ENCODE measurements around the gene ZNF791. TPM values are rescaled to one million over a fixed set of nuclear protein-coding genes. Genes with fewer than 3 reads are reported as not detected.
"Not testable (repeated sequence)": the region's sequence is repeated elsewhere in the genome, so short reads cannot be mapped to it uniquely, and the experiment has no call there.

ZNF791 gene
- total RNA-seq, 1 experiment from 2014 or later, result 11.5 TPM

GRCh38 chr19:12629215-12629614 is 18.5 kb downstream of the ZNF791 start:
- DNase-seq (ENCODE audit: low read depth), result no peak

- DNase-seq (ENCODE audit: low read depth), result no peak
Measured at GRCh38 chr19:12636631-12637030, 25.9 kb downstream of the ZNF791 start.

- DNase-seq (ENCODE audit: low read depth), result no peak
Measured at GRCh38 chr19:12638611-12639182, 28.0 kb downstream of the ZNF791 start.

GRCh38 chr19:12639901-12640613 is 29.3 kb downstream of the ZNF791 start:
- peak; percentile 60 for DNase-seq (ENCODE audit: low read depth)

- no peak for DNase-seq (ENCODE audit: low read depth)
Measured at GRCh38 chr19:12641456-12641855, 30.7 kb downstream of the ZNF791 start.

GRCh38 chr19:12642506-12642905 is 31.8 kb downstream of the ZNF791 start:
- no peak for DNase-seq (ENCODE audit: low read depth)

- DNase-seq (ENCODE audit: low read depth), result not testable (repeated sequence)
Measured at GRCh38 chr19:12643716-12644115, 33.0 kb downstream of the ZNF791 start.

GRCh38 chr19:12646551-12646950 is 35.8 kb downstream of the ZNF791 start:
- DNase-seq (ENCODE audit: low read depth), result no peak

GRCh38 chr19:12647047-12647446 is 36.3 kb downstream of the ZNF791 start:
- DNase-seq (ENCODE audit: low read depth), result no peak

GRCh38 chr19:12647490-12648071 is 36.9 kb downstream of the ZNF791 start:
- DNase-seq (ENCODE audit: low read depth), result no peak

GRCh38 chr19:12648088-12648487 is 37.4 kb downstream of the ZNF791 start:
- DNase-seq (ENCODE audit: low read depth), result no peak

- no peak for DNase-seq (ENCODE audit: low read depth)
Measured at GRCh38 chr19:12649941-12650340, 39.2 kb downstream of the ZNF791 start.

- no peak for DNase-seq (ENCODE audit: low read depth)
Measured at GRCh38 chr19:12652219-12652618, 41.5 kb downstream of the ZNF791 start.

- no peak for DNase-seq (ENCODE audit: low read depth)
Measured at GRCh38 chr19:12655546-12655945, 44.8 kb downstream of the ZNF791 start.

- DNase-seq (ENCODE audit: low read depth), result no peak
Measured at GRCh38 chr19:12656899-12657571, 46.3 kb downstream of the ZNF791 start.

- no peak for DNase-seq (ENCODE audit: low read depth)
Measured at GRCh38 chr19:12657966-12658365, 47.2 kb downstream of the ZNF791 start.

- no peak for DNase-seq (ENCODE audit: low read depth)
Measured at GRCh38 chr19:12660980-12661379, 50.3 kb downstream of the ZNF791 start.

- peak; percentile 28 for DNase-seq (ENCODE audit: low read depth)
Measured at GRCh38 chr19:12664406-12665280, 53.9 kb downstream of the ZNF791 start.

- no peak for DNase-seq (ENCODE audit: low read depth)
Measured at GRCh38 chr19:12665281-12665573, 54.5 kb downstream of the ZNF791 start.

- DNase-seq (ENCODE audit: low read depth), result no peak
Measured at GRCh38 chr19:12665671-12666264, 55.0 kb downstream of the ZNF791 start.
